Measurements from ENCODE around the gene KIF12. TPM values are rescaled to one million over a fixed set of nuclear protein-coding genes. Genes with fewer than 3 reads are reported as not detected.

KIF12 gene
- total RNA-seq, 4 donors from 2014 or later: 1.2 TPM; not detected in 3

- Histone ChIP-seq H3K36me3 (no peaks in the 10 kb centered on the region), H3K27me3 (peaks cover 0 to 23% (median 0%) of the 10 kb centered on the region in 4 donors), H3K4me3 (no peak overlapping the region), H3K9me3 (no peaks in the 10 kb centered on the region), H3K4me1 (no peaks in the 10 kb centered on the region), H3K27ac (no peak overlapping the region)
- TF ChIP-seq CTCF (IDR thresholded peaks at IDR 0.05) (no peak), POLR2A (IDR thresholded peaks at IDR 0.05) (no peak)
- WGBS, 2 donors: 85 to 87% methylated on average over 5 of the region's 7 CpGs
- DNase-seq: no peak
- intact Hi-C loops (cut with DNase I): no loop called here
Measured at GRCh38 chr9:114088571-114089170, 10.4 kb downstream of the KIF12 start.

- DNase-seq: no peak
- intact Hi-C loops (cut with DNase I): no loop called here
- Histone ChIP-seq H3K27me3 (peaks cover 0 to 16% (median 0%) of the 10 kb centered on the region in 4 donors), H3K9me3 (no peaks in the 10 kb centered on the region), H3K4me1 (peaks cover 0 to 8% (median 1%) of the 10 kb centered on the region in 3 donors), H3K27ac (no peak overlapping the region), H3K36me3 (no peaks in the 10 kb centered on the region), H3K4me3 (no peak overlapping the region)
- TF ChIP-seq POLR2A (IDR thresholded peaks at IDR 0.05): no peak
- no peak for TF ChIP-seq CTCF (IDR thresholded peaks at IDR 0.05)
- 67 to 69% methylated on average over 6 to 7 of the region's 7 CpGs for WGBS, 2 donors
Measured at GRCh38 chr9:114087721-114088120, 11.4 kb downstream of the KIF12 start.

- intact Hi-C loops (cut with DNase I): no loop called here
- Histone ChIP-seq H3K4me1 (peaks cover 0 to 10% (median 2%) of the 10 kb centered on the region in 3 donors), H3K9me3 (no peaks in the 10 kb centered on the region), H3K27me3 (peaks cover 0 to 13% (median 0%) of the 10 kb centered on the region in 4 donors), H3K27ac (no peak overlapping the region), H3K4me3 (no peak overlapping the region), H3K36me3 (no peaks in the 10 kb centered on the region)
- TF ChIP-seq POLR2A (IDR thresholded peaks at IDR 0.05): no peak
- no peak for TF ChIP-seq CTCF (IDR thresholded peaks at IDR 0.05)
- no peak for DNase-seq
- 73 to 77% methylated on average over 2 of the region's 4 CpGs for WGBS, 2 donors
Measured at GRCh38 chr9:114086607-114087006, 12.5 kb downstream of the KIF12 start.

- DNase-seq: no peak
- Histone ChIP-seq H3K27me3 (peaks cover 0 to 10% (median 0%) of the 10 kb centered on the region in 4 donors), H3K27ac (no peak overlapping the region), H3K4me3 (no peak overlapping the region), H3K36me3 (no peaks in the 10 kb centered on the region), H3K9me3 (no peaks in the 10 kb centered on the region), H3K4me1 (peaks cover 0 to 10% (median 2%) of the 10 kb centered on the region in 3 donors)
- 66 to 76% methylated on average over 4 to 6 of the region's 6 CpGs for WGBS, 2 donors
- intact Hi-C loops (cut with DNase I): no loop called here
- TF ChIP-seq POLR2A (IDR thresholded peaks at IDR 0.05) (no peak), CTCF (IDR thresholded peaks at IDR 0.05) (no peak)
Measured at GRCh38 chr9:114086009-114086408, 13.1 kb downstream of the KIF12 start.

- peaks cover 0 to 10% (median 0%) of the 10 kb centered on the region in 4 donors for H3K27me3 ChIP-seq
- H3K4me3 ChIP-seq: no peak overlapping the region
- peaks cover 0 to 10% (median 2%) of the 10 kb centered on the region in 3 donors for H3K4me1 ChIP-seq
- no peak overlapping the region for H3K27ac ChIP-seq
- no peaks in the 10 kb centered on the region for H3K36me3 ChIP-seq
- DNase-seq: no peak
- H3K9me3 ChIP-seq: no peaks in the 10 kb centered on the region
- TF ChIP-seq CTCF (IDR thresholded peaks at IDR 0.05) (no peak), POLR2A (IDR thresholded peaks at IDR 0.05) (no peak)
- intact Hi-C loops (cut with DNase I): no loop called here
- whole genome bisulfite sequencing, 2 donors: 88 to 90% methylated on average over 2 to 9 of the region's 9 CpGs
Measured at GRCh38 chr9:114085387-114085789, 13.7 kb downstream of the KIF12 start.

Measured in esophagus squamous epithelium (tissue), 5 donors.